GM15510 (cell line): ENCODE data around the gene JUP.

Experiments
- POLR2A ChIP-seq: IDR thresholded peaks from 3 replicates; pipeline ENCODE4 v1.6.1; 2011; ENCODE audit warnings: borderline replicate concordance; ENCODE audit not compliant: insufficient read length; ENCODE audit errors: extremely low read depth

Gene JUP

DNA sequence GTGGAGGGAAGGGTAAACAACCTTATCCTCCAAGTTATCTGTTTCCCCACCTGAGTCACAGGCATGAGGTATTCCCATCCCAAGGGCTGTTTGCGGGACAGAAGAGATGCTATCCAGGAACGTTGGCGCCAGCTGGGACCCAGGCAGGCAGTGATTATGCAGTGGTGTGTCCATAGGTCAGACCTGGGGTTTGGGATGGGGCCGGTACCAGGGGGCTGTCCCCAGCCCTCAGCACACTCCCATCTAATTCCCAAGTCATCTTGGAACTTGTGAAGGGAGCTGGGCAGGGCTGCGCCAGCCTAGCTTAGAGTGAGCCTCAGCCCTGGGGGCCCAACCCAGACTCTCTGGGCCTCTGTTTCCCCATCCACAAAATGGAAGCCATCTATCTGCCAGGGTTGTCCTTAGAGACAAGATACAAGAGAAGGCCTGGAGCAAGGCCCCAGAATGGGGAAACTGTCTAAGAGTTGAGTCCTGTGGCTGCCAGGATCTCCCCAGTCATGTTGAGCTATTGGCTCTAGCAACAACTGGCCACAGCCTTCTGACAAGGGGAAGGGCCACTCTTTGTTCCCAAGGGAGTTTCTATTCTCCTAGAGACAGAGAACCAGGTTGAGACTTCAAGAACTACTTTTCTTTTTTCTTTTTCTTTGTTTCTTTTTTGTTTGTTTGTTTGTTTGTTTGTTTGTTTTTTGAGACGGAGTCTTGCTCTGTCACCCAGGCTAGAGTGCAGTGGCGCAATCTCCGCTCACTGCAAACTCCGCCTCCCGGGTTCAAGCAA, 9.8 kb upstream of the JUP start:
- TF ChIP-seq POLR2A, result no peak

DNA sequence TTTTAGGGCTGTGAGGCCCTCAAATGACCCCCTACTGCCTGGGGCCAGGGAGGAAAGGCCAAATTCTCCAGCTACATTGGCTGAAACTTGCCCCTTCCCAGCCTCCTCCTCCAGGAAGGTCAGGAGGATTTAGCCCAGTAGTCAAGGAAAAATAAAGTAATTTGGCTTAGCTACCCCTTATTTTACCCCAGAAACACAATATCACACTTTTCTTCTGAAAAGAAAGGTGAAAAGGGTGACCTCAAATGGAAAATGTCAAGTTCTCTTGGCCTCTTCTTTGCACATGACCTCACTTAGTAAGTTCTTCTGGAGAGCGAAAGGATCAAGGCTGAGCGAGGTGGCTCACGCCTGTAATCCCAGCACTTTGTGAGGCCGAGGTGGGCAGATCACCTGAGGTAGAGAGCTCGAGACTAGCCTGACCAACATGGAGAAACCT, 8.0 kb upstream of the JUP start:
- TF ChIP-seq POLR2A, result no peak

DNA sequence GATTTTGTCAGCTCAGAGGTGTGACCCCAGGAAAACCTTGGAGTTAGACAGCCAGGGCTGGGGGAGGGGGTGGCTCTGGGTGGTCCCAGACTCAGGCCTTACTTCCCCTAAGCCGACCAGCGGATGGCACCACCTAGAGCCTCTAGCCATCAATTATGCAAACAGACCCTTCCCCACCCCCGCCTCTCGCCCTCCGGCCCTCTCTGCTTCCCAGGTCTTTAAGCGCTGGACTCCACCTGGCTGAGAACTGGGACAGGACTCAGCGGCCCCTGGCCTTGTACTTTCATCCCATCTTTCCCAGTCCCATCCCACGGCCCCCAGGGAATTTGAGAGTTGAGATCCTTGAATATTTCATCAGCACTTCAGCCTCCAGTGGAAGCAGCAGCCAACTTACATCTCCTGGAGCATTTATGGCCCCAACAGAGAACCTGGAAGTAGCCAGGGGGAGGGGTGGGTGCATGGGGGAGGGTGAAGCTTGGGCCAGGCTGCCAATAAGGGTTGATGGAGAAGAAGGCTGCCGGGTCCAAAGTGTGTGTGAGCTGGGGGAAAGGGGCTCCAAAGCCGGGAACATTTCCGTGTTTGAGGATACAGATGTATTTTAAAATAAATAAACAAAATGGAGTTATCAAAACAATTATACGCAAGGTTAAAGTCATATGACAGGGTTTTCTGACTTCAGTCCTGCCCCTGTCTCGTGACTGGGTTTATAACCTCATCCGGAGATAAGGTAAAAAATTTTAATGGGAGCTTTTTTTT, 7.5 kb upstream of the JUP start:
- TF ChIP-seq POLR2A, result no peak

DNA sequence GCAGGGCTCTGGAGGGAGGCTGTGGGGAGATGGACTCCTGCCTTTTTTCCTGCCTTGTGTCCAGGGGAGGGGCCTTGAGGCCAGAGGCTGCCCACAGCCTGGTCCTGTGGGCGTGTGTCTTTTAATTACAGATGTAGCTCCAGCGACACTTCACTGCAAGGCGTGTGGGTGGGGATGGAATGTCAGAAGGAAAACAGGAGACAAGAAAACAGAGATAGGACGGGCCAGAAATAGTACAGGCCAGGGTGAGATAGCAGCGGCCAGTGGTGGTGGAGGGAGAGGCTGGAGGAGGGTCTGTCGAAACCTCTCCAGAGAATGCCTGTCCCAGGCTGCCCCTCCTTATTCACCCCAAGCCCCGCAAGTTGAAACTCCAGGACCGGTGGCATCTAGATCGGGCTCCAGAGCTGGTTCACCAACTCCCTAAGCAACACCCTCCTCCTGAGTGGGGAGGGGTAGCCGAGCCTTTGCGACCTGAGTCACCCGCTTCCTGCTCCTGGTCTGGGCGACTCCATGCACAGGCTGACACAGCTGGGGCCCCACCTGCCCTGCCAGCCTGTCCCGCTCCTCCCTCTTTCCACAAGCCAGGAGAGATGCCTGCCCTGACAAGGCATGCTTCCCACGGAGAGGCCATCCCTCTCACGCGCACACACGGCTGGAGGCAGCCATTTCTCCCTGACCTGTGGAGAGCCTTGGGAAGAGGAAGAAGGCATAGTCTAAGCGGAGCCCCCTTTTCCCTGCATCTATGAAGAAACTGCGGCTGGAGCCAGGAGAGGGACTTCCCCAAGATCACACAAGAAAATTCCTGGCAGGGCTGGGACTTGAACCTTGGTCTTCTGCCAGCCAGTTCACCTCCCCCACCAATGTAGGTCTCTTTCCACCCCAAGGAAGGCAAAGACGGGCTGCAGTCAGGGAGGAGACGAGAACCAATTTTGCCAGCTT, 6.6 kb upstream of the JUP start:
- no peak for TF ChIP-seq POLR2A

DNA sequence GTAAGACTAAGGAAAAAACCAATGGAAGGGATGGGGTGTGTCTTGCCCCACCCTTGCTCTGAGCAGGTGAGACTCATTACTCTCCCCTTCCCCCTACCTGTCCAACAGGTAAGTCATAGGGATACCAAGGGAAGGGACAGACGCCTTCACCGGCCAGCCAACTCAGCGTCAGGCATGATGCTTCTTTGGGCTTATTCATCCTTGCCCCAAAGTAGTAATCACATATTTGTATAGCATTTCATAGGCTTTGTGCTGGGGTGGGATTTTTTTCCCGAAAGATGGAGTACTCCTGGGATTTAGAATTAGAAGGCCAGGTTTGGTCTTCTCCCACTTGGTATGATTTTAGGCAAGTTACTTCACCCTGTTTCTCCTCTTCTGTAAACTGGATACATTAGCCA, 509 bp upstream of the JUP start:
- TF ChIP-seq POLR2A, result no peak

DNA sequence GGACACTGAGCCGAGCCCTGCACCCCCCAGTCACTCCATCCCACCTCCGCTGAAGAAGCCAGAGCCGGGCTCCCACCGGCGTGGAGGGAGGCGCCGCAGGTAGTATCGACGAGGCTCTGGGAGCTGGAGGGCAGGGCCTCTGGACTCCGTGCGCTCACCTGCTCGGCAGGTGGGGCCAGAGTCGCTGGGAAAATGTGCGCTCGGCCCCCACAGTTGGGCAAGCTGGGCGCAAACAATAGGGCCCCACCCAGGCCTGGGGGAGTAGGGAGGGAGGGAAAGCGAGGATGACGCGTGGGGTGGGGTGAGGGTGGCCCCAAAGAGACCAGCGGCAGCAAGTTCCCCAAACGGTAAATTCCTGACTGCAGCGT, 668 bp downstream of the JUP start:
- no peak for TF ChIP-seq POLR2A

DNA sequence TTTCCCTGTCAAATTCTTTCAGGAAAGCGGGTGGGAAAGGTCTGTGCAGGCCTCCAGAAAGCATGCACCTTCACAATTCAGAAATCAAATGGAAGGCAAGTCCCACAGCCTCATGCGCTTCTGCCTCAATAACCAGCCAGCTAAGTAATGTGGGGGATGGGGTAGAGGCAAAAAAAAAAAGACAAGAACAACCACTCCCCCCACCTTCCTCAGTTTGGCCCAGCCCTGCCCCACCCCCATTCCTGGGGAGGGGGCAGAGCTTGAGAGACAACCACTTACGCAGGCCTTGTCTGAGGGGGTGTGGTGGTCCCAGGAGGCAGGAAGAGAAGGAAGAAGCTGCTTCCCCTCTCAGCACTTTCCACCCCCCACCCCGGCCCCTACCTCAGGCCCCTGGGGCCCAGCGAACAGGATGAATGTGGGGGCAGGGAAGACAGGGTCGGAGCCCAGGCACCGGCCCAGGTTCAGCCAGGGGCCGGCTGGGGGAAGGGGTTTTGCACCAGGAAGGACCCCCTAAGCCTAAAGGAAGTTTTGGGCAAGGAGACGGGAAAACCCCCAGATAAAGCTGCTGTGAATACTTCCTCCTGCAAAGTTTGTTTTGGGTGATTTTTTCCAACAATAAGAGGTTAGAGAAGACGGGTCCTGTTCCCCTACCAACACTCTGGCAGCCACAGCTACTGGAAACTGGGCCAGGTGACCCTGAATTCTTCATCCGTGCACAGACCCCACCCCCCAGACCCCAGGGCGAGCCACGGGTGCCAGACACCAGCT, 1.2 kb downstream of the JUP start:
- TF ChIP-seq POLR2A, result no peak

DNA sequence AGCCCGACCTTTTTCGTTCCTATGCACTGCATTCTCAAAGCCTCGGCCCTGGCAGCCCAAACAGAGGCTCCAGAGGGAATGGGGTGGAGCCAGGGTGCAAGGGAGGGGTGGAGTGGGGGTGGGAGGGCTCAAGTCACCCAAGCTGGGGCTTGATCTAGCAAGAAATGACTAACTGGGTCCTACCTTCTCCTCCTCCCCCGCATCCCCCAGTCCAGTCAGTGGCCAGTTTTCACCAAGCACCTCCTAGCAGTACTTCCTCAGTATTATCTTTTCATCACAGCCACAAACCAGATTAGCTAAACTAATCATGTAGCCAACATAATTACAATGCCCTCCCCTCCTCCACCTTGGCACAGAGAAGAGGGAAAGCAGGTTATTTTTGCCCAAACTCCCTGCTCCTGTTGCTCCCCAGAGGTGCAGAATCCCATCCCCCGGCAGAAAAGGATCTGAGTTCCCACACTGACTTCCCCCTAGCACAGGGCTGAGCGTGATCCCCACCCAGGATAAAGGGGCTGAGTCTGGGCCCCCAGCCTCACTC, 2.2 kb downstream of the JUP start:
- TF ChIP-seq POLR2A, result no peak

DNA sequence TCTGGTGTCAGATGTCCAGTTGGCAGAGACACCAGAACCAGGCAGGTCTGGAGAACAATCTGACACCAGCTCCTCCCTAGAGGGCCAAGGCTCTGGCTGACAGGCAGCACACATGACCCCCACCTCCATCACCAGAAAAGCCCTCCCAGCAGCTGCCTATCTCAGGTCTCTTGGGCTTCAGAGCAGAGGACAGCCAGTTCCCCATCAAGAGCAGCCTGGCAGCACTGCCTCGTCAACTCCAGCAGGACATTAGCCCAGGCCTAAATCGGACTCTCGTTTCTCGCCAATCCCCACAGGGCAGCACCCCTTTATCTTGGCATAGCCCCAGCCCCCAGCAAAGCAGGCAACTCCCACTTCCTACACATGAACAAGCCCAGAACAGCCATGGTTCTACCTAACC, 4.4 kb downstream of the JUP start:
- no peak for TF ChIP-seq POLR2A

DNA sequence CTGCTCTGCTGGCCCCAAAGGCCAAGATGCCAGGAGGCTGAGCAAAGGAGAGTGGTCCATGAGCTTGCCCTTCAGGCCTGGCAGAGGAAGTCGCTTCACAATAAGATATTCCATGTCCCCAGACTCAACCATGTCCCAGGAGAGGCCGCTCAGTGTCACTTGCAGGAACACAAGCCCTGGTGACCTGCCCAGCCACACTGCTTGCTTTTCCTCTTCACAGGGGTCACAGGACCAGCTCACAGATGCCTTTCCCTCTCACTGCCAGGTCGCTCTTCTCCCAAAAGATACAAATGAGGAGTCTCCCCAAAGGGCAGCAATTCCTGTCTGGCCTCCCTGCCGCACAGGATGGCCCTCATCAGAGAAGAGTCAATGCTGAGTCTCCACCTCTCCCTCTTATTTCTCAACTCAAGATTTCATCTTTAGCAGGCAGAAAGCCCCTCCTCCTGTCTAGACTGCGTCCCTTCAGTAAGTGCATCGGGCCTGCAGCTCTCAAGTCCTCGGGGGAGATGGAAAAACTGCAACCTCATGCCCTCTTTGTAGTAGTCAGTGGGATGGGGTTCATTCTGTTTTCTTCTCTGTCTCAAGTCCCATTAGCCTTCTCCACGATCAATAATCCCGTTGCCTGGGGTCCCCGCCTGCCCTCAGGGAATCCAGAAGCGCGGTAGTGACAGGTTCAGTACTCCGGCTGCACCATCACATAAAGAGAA, 5.0 kb downstream of the JUP start:
- TF ChIP-seq POLR2A, result no peak

DNA sequence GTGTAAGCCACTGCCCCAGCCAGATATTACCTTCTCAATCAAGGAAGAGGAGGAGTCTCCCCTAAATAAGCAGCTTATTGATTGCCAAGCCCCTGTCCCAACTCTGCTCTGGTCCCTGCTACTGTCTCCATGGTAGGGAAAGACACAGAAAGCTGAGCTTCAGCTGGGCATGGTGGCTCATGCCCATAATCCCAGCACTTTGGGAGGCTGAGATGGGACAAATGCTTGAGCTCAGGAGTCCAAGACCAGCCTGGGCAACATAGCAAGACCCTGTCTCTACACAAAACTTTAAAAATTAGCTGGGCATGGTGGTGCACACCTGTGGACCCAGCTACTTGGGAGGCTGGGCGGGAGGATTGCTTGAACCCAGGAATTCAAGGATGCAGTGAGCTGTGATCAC, 6.6 kb downstream of the JUP start:
- TF ChIP-seq POLR2A, result no peak

DNA sequence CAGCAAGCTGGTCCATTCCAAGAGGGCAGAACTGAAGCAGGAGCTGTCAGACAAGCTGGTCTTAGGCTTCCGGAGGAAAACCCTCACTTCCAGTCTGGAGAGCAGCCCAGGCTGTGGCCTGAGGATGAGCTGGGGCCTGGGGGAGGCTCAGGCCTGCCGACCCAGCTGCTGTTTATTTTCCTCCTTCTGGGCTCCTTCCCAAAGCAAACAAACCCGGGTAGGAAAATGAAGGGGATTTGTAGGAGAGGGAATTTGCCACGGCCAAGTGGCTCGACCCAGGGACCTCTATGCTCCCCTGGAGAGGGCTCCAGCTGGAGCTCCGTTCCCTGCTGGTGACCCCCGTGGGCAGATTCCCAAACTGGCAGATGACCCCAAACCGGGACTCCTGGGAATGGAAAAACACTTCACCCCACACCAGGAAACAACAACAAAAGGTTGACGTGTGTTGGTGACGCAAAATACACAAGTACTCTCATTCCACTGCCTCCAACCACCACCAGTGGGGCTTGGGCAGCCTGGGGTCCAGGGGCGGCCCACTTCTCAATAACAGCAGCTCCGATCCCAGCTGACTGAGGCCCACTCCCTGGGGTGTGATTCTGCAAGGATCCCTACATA, 8.8 kb downstream of the JUP start:
- TF ChIP-seq POLR2A, result no peak

DNA sequence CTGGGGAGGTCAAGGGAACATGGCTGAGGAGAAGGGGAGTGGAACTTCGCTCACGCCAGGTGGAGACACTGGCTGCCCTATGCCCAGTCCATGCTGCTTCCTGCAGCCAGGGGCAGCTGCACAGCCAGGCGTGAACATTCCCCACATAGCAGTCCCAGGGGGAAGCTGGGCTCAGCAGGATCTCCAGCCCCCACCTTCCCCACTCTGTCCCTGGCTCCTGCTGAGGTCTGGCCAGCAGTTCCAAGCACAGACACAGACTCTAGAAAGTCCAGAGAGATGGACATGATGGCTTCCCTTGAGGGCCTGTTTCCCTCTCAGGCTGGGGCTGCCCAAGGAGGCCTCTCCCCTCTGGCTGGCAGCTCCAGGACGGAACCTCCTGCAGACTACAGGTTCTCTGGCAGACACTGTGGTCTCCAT, 9.3 kb downstream of the JUP start:
- no peak for TF ChIP-seq POLR2A

DNA sequence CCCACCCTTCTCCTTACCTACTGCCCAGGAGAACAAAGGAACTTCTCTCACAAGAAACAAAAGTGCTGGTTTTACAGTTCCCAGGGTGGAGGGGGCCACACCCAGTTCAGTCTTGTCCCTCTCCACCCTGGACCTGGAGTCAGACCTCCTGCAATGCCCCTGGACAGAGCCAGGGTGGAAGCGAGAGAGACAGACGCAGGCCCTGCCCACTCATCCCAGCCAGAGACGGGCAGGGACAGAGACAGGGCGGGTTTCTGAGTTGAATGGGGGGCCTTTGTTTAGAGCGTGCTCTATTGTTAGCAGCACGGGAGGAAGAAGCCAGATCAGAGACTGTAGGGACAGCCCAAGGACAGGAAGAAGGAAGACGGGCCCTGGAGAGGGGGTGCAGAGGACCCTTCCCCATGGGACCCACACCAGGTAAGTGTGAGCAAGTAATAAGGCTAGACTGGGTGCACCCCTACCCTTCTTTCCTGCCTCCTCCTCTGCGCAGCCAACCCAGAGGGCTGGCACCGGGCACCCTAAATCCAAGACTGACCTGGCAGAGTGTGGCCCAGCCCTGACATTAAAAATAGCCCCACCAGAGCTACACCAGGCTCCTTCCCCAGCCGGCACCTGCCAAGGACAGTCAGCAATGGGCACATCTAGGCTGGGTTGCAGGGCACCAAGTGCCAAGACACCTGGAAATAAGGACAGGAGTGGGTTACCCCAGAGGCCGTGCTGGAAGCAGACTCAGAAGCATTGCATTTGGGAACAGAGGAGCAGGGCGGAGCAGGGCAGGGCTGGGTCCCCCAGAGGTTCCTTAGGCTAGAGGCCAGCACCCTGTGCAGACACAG, 10.9 kb downstream of the JUP start:
- no peak for TF ChIP-seq POLR2A
